Activated CD4-positive, alpha-beta T cell treated with anti-CD3 and anti-CD28 coated beads, Interleukin-2, amount 10 ng/mL, durations not matched to agents 24 days and 14 days (primary cell): ENCODE measurements around the gene CAAP1. TPM values are rescaled to one million over a fixed set of nuclear protein-coding genes. Genes with fewer than 3 reads are reported as not detected.
A peak's percentile ranks its signal among the peaks of the same experiment; 100 is the strongest.

Experiments used
- DNase-seq: peaks from one replicate; pipeline ENCODE4 v3.0.0; 2022
- H3K27ac Mint-ChIP-seq: one replicate; pipeline ENCODE4 v1.8.0; 2022; ENCODE audit warnings: mild to moderate bottlenecking, mixed read lengths
- H3K27me3 Mint-ChIP-seq: one replicate; pipeline ENCODE4 v1.8.0; 2022; ENCODE audit warnings: mixed read lengths
- H3K36me3 Mint-ChIP-seq: one replicate; pipeline ENCODE4 v1.8.0; 2022; ENCODE audit warnings: low read depth, mild to moderate bottlenecking, mixed read lengths
- H3K4me1 Mint-ChIP-seq: one replicate; pipeline ENCODE4 v1.8.0; 2021; ENCODE audit warnings: mixed read lengths
- H3K4me3 Mint-ChIP-seq: one replicate; pipeline ENCODE4 v1.8.0; 2022; ENCODE audit warnings: mild to moderate bottlenecking, moderate library complexity, mixed read lengths
- H3K9me3 Mint-ChIP-seq: one replicate; pipeline ENCODE4 v1.8.0; 2021; ENCODE audit warnings: mixed read lengths
- intact Hi-C: fragments of 100-400 bp; cut with micrococcal nuclease; formaldehyde crosslinking; loops from one replicate; pipeline ENCODE4 v1.15.1; 2023
- total RNA-seq: library from RNA; stranded (reverse); gene quantifications from 2 replicates; pipeline ENCODE4 v1.2.3, GENCODE V29; 2022

The CAAP1 gene
- total RNA-seq = 19.9 and 23.1 TPM in 2 replicates

DNA sequence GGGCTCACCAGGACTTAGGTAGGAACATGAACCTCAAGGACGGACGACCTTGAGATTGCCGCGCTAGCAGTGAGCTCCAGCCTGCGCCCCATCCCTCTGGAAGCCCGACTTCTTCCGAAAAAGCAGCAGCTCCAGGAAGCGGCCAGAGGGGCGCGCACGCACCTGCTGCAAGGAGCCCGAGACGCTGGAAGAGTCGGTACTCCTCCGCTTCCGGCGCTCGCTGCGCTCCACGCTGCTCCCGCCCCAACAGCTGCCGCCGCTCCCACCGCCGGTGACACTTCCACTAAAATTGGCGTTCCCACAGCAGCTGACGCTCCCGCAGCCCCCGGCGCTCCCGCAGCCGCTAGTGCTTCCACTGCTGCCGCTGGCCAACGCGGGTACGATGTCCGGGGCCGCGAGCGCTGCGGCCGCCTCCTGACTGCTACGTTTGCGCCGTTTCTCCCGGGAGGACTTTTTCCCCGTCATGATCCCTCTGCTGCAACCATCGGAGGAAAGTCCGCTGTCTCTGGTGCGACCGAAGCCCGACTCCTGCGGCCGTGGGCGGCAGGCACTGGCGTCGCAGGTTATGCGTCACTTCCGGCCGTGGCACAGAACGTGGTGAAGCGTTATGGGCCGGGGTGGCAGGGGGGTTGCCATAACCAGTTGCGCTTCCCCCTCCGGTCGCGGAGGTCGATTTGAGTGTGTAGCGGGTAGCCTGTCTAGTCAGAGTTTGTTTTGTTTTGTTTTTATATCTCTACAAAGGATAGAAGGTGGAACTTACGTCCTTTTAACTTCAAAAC, at the start of gene CAAP1:
CAAP1 (minus strand) TSS at position 552 of the 779 bp plus-strand sequence; CDS start at position 465, 87 bp downstream.
- Mint-ChIP-seq H3K9me3 (peaks cover 6% of the 10 kb centered on the region), H3K4me3 (peak within 1 kb of the TSS; percentile 91)

GRCh38 chr9:26940779-26941178, 48.2 kb upstream of the CAAP1 start:
- Mint-ChIP-seq H3K9me3 (no peaks in the 10 kb centered on the region), H3K36me3 (peaks cover 44% of the 10 kb centered on the region), H3K27me3 (no peaks in the 10 kb centered on the region), H3K4me3 (peak overlapping the region; percentile 19), H3K4me1 (peaks cover 49% of the 10 kb centered on the region), H3K27ac (peak overlapping the region; percentile 49)
- intact Hi-C loops = no loop called here
- no peak for DNase-seq

More for the DNA sequence above, at the start of gene CAAP1:
- no peaks in the 10 kb centered on the region for H3K27me3 Mint-ChIP-seq
- intact Hi-C loops = loop anchor here (2.0 to 5.0 kb wide), 4 partner anchors 54 to 680 kb away; partner anchors contain the start of genes C9orf72, IFT74 and PLAA
- H3K4me1 Mint-ChIP-seq = peaks cover 27% of the 10 kb centered on the region
- peak; percentile 97 for DNase-seq
- peaks cover 14% of the 10 kb centered on the region for H3K36me3 Mint-ChIP-seq
- H3K27ac Mint-ChIP-seq = peak within 1 kb of the TSS; percentile 97

- H3K27me3 Mint-ChIP-seq = no peaks in the 10 kb centered on the region
- peak overlapping the region; percentile 49 for H3K27ac Mint-ChIP-seq
- H3K4me3 Mint-ChIP-seq = peak overlapping the region; percentile 19
- peaks cover 39% of the 10 kb centered on the region for H3K36me3 Mint-ChIP-seq
- no peaks in the 10 kb centered on the region for H3K9me3 Mint-ChIP-seq
- peaks cover 44% of the 10 kb centered on the region for H3K4me1 Mint-ChIP-seq
- intact Hi-C loops = no loop called here
- no peak for DNase-seq
Measured at GRCh38 chr9:26939955-26940711, 47.5 kb upstream of the CAAP1 start.

GRCh38 chr9:26937816-26938371, 45.3 kb upstream of the CAAP1 start:
- Mint-ChIP-seq H3K4me3 (no peak overlapping the region), H3K27ac (no peak overlapping the region), H3K36me3 (peaks cover 26% of the 10 kb centered on the region), H3K9me3 (no peaks in the 10 kb centered on the region), H3K27me3 (no peaks in the 10 kb centered on the region), H3K4me1 (peaks cover 31% of the 10 kb centered on the region)
- intact Hi-C loops = no loop called here
- DNase-seq = no peak

GRCh38 chr9:26935847-26936246, 43.2 kb upstream of the CAAP1 start:
- intact Hi-C loops = no loop called here
- peaks cover 24% of the 10 kb centered on the region for H3K36me3 Mint-ChIP-seq

DNA sequence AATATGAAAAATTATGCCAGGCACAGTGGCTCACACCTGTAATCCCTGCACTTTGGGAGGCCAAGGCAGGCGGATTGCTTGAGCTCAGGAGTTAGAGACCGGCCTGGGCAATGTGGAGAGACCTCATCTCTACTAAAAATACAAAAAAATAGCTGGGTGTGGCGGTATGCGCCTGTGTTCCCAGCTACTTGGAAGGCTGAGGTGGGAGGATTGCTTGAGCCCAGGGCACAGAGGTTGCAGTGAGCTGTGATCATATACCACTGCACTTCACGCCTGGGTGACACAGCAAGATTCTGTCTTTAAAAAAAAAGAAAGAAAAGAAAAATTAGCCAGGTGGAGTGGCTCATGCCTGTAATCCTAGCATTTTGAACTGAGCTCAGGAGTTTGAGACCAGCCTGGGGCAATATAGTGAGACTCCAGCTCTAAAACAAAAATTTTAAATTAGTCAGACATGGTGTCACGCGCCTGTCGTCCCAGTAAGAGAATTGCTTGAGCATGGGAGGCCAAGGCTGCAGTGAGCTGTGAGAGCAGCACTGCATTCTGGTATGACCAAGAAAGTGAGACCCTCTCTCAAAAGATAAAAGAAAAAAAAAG, 36.4 kb upstream of the CAAP1 start:
- no peak overlapping the region for H3K4me3 Mint-ChIP-seq
- no peak overlapping the region for H3K27ac Mint-ChIP-seq
- no peaks in the 10 kb centered on the region for H3K27me3 Mint-ChIP-seq
- H3K4me1 Mint-ChIP-seq = no peaks in the 10 kb centered on the region
- no peaks in the 10 kb centered on the region for H3K9me3 Mint-ChIP-seq
- DNase-seq = no peak
- intact Hi-C loops = loop anchor here (5.0 kb wide), 1 partner anchor 48 kb away; no protein-coding TSS in a partner anchor
- H3K36me3 Mint-ChIP-seq = peaks cover 38% of the 10 kb centered on the region

More at GRCh38 chr9:26935847-26936246, 43.2 kb upstream of the CAAP1 start:
- H3K9me3 Mint-ChIP-seq = no peaks in the 10 kb centered on the region
- H3K4me1 Mint-ChIP-seq = peaks cover 20% of the 10 kb centered on the region
- no peak overlapping the region for H3K4me3 Mint-ChIP-seq
- no peak overlapping the region for H3K27ac Mint-ChIP-seq
- H3K27me3 Mint-ChIP-seq = no peaks in the 10 kb centered on the region
- no peak for DNase-seq

DNA sequence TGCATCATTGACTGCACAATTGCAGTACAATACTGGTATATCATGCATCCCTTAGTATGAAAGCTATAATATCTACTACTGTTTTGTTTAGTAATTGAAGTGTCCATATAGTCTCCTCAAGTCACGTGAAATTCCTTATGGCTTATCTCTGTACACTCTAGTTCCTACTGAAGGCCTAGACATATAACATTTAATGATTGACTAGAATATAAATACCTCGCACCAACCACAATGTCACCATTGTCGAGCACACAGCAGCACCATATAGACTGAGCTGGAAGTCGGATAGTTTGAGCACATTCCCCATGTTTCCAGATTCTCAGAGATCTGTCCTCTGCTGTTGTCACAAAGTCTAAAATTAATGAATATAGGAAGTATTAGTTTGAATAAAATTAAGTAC, 33.0 kb upstream of the CAAP1 start:
- no peaks in the 10 kb centered on the region for H3K4me1 Mint-ChIP-seq

GRCh38 chr9:26919698-26920097, 27.1 kb upstream of the CAAP1 start:
- intact Hi-C loops = no loop called here
- peak; percentile 37 for DNase-seq
- Mint-ChIP-seq H3K4me1 (no peaks in the 10 kb centered on the region), H3K4me3 (no peak overlapping the region), H3K9me3 (no peaks in the 10 kb centered on the region), H3K36me3 (peaks cover 67% of the 10 kb centered on the region), H3K27me3 (no peaks in the 10 kb centered on the region), H3K27ac (no peak overlapping the region)

More for the DNA sequence above, 33.0 kb upstream of the CAAP1 start:
- no peak overlapping the region for H3K27ac Mint-ChIP-seq
- peaks cover 54% of the 10 kb centered on the region for H3K36me3 Mint-ChIP-seq
- intact Hi-C loops = loop anchor here (5.0 kb wide), 1 partner anchor 52 kb away; no protein-coding TSS in a partner anchor
- DNase-seq = no peak
- no peaks in the 10 kb centered on the region for H3K9me3 Mint-ChIP-seq
- H3K27me3 Mint-ChIP-seq = no peaks in the 10 kb centered on the region
- no peak overlapping the region for H3K4me3 Mint-ChIP-seq

DNA sequence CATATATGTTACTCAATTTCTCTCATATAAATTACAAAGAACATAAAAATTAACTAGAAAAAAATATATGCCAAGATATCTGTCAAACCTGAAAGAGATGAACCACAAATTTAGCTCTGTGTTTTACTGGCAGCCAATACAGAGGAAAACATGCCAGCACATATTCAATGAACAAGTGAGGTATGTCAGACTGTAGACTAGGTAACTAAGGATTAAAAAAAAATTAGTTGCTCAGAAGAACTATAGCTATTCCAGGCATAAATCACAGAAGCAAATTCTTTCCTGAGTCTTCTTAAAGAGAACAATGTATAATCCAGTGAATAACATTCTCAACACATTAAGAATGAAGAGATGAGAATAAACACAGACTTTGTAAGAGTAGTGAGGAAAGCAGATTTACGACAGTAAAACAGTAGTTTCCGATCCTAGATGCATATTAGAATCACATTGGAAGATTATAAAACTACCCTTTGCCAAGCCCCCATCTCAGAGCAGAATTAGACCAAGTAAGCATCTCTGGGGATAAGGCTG, 20.6 kb upstream of the CAAP1 start:
- Mint-ChIP-seq H3K9me3 (no peaks in the 10 kb centered on the region), H3K27ac (no peak overlapping the region), H3K27me3 (no peaks in the 10 kb centered on the region), H3K36me3 (peaks cover 48% of the 10 kb centered on the region), H3K4me1 (no peaks in the 10 kb centered on the region), H3K4me3 (no peak overlapping the region)
- intact Hi-C loops = no loop called here
- no peak for DNase-seq

GRCh38 chr9:26904671-26905070, 12.1 kb upstream of the CAAP1 start:
- no peaks in the 10 kb centered on the region for H3K9me3 Mint-ChIP-seq
- H3K4me1 Mint-ChIP-seq = no peaks in the 10 kb centered on the region
- intact Hi-C loops = no loop called here
- H3K27ac Mint-ChIP-seq = no peak overlapping the region
- no peak for DNase-seq
- H3K36me3 Mint-ChIP-seq = peaks cover 41% of the 10 kb centered on the region
- no peaks in the 10 kb centered on the region for H3K27me3 Mint-ChIP-seq
- no peak overlapping the region for H3K4me3 Mint-ChIP-seq

DNA sequence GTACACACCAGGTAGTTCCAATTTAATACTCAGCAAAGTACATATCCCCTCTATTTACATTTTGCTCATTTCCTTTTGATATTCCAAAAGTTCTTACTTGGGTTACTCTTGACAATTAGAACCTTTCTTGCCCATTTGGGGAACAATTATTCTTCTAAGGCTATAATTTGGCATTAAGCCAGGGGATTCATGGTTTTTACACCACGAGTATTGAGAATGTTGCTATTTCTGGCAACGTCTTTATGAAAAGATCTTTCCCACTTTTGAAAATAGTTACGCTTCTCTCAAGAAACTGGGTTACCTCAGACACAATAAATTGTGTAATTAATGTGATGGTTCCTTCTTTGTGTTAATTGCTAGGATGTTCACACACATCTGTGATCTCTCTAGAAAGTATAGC, 11.5 kb upstream of the CAAP1 start:
- H3K9me3 Mint-ChIP-seq = no peaks in the 10 kb centered on the region
- intact Hi-C loops = no loop called here
- H3K27me3 Mint-ChIP-seq = no peaks in the 10 kb centered on the region
- no peak for DNase-seq
- H3K27ac Mint-ChIP-seq = no peak overlapping the region
- H3K36me3 Mint-ChIP-seq = peaks cover 39% of the 10 kb centered on the region
- H3K4me3 Mint-ChIP-seq = no peak overlapping the region
- H3K4me1 Mint-ChIP-seq = no peaks in the 10 kb centered on the region

GRCh38 chr9:26893030-26893676, 551 bp upstream of the CAAP1 start:
- Mint-ChIP-seq H3K36me3 (peaks cover 10% of the 10 kb centered on the region), H3K4me1 (peaks cover 24% of the 10 kb centered on the region), H3K4me3 (peak overlapping the region; percentile 91), H3K9me3 (peaks cover 6% of the 10 kb centered on the region), H3K27me3 (no peaks in the 10 kb centered on the region), H3K27ac (peak overlapping the region; percentile 97)
- DNase-seq = no peak
- intact Hi-C loops = loop anchor here (2.0 to 5.0 kb wide), 4 partner anchors 54 to 679 kb away; partner anchors contain the start of genes C9orf72, IFT74 and PLAA

- H3K27ac Mint-ChIP-seq = peak overlapping the region; percentile 97
- intact Hi-C loops = loop anchor here (2.0 to 5.0 kb wide), 4 partner anchors 55 to 681 kb away; partner anchors contain the start of genes C9orf72, IFT74 and PLAA
- peaks cover 6% of the 10 kb centered on the region for H3K9me3 Mint-ChIP-seq
- no peaks in the 10 kb centered on the region for H3K27me3 Mint-ChIP-seq
- H3K36me3 Mint-ChIP-seq = peaks cover 14% of the 10 kb centered on the region
- DNase-seq = no peak
- peaks cover 27% of the 10 kb centered on the region for H3K4me1 Mint-ChIP-seq
- peak overlapping the region; percentile 91 for H3K4me3 Mint-ChIP-seq
Measured at GRCh38 chr9:26891726-26892125, 876 bp downstream of the CAAP1 start.
